Left lung (tissue), 10 donors: ENCODE results near the gene IGSF9. TPM values are rescaled to one million over a fixed set of nuclear protein-coding genes. Genes with fewer than 3 reads are reported as not detected.

ENCODE experiments used
- ATAC-seq: fragments of 200-7000 bp; cut with Tn5 transposase; one replicate; pipeline ENCODE4 v1.9.1; 2020; ENCODE audit warnings: moderate library complexity
- DNase-seq, 4 donors: peaks; one replicate each; pipeline ENCODE4 v3.0.0-alpha.2; 2013 to 2020
- H3K27ac ChIP-seq, 2 donors: fragments of 200-600 bp; sonication (generic) in 1 of 2; one replicate each; pipeline versions ENCODE4 v1.5.0 to v1.8.0; 2020 to 2021
- H3K27me3 ChIP-seq, 2 donors: fragments of 200-600 bp; sonication (generic) in 1 of 2; one replicate each; pipeline versions ENCODE4 v1.5.0 to v1.8.0; 2020 to 2021
- H3K36me3 ChIP-seq, 2 donors: fragments of 200-600 bp; sonication (generic) in 1 of 2; one replicate each; pipeline versions ENCODE4 v1.5.0 to v1.8.0; 2020 to 2021
- H3K4me1 ChIP-seq, 2 donors: fragments of 200-600 bp; one replicate each; pipeline ENCODE4 v1.8.0; 2021
- H3K4me3 ChIP-seq, 2 donors: fragments of 200-600 bp; sonication (generic) in 1 of 2; one replicate each; pipeline versions ENCODE4 v1.5.0 to v1.8.0; 2020 to 2021; ENCODE audit warnings: mild to moderate bottlenecking in 1 of 2
- H3K9me3 ChIP-seq, 2 donors: fragments of 200-600 bp; sonication (generic) in 1 of 2; one replicate each; pipeline versions ENCODE4 v1.5.0 to v1.8.0; 2020 to 2021
- CTCF ChIP-seq, 2 donors: fragments of 200-600 bp; sonication (generic) in 1 of 2; IDR thresholded peaks; one replicate each; pipeline versions ENCODE4 v1.5.0 to v1.8.0; 2021; ENCODE audit warnings: antibody characterized with exemption in 2 of 2
- intact Hi-C, 2 donors: fragments of 100-400 bp; cut with DNase I; formaldehyde crosslinking; loops; one replicate each; pipeline versions ENCODE4 v1.11.2 to v1.14.2; 2022
- polyA plus RNA-seq, 6 donors: library from polyadenylated mRNA; unstranded; fragments of 120-200 nt; gene quantifications; one replicate each; pipeline ENCODE4 v1.2.1, GENCODE V29; 2013; ENCODE audit not compliant: insufficient read length in 6 of 6
- total RNA-seq, 2 donors: library from RNA; stranded (reverse); fragmentation: NEBNext Ultra II Directional; extraction: Animal tissue kit (Norgen Biotek cat#: 25700); gene quantifications; one replicate each; pipeline ENCODE4 v1.2.1, GENCODE V29; 2021
- donor health status: DM: no; HTN: yes; CAD: no.
- donor health status: DM: no; HTN: no; CAD: no.

Gene IGSF9
- total and polyA plus RNA-seq, 8 donors, result 2.8 to 16.9 (median 13.6) TPM

- peaks cover 0 to 27% of the 10 kb centered on the region in 2 donors for H3K27me3 ChIP-seq
- no peak for TF ChIP-seq CTCF (IDR thresholded peaks at IDR 0.05)
- H3K27ac ChIP-seq, result no peak overlapping the region
- DNase-seq (no peak), ATAC-seq (no peak)
- intact Hi-C loops, result no loop called here
- H3K4me3 ChIP-seq, result no peak overlapping the region
- no peaks in the 10 kb centered on the region for H3K4me1 ChIP-seq
- no peaks in the 10 kb centered on the region for H3K36me3 ChIP-seq
- H3K9me3 ChIP-seq, result no peaks in the 10 kb centered on the region
These were observed 32.1 kb upstream of the IGSF9 start for GRCh38 chr1:159977364-159978106.

GRCh38 chr1:159974350-159974965 is 29.0 kb upstream of the IGSF9 start:
- no peaks in the 10 kb centered on the region for H3K4me1 ChIP-seq
- TF ChIP-seq CTCF (IDR thresholded peaks at IDR 0.05), result no peak
- no peak overlapping the region for H3K27ac ChIP-seq
- DNase-seq, result no peak
- H3K4me3 ChIP-seq, result no peak overlapping the region
- intact Hi-C loops, result no loop called here
- no peaks in the 10 kb centered on the region for H3K36me3 ChIP-seq
- no peaks in the 10 kb centered on the region for H3K9me3 ChIP-seq
- peaks cover 0 to 27% of the 10 kb centered on the region in 2 donors for H3K27me3 ChIP-seq
- ATAC-seq, result no peak

- no peak overlapping the region for H3K27ac ChIP-seq
- ATAC-seq, result no peak
- TF ChIP-seq CTCF (IDR thresholded peaks at IDR 0.05), result no peak
- peaks cover 0 to 31% of the 10 kb centered on the region in 2 donors for H3K27me3 ChIP-seq
- intact Hi-C loops, result no loop called here
- no peaks in the 10 kb centered on the region for H3K36me3 ChIP-seq
- H3K4me3 ChIP-seq, result no peak overlapping the region
- no peaks in the 10 kb centered on the region for H3K4me1 ChIP-seq
- H3K9me3 ChIP-seq, result no peaks in the 10 kb centered on the region
- no peak for DNase-seq
These were observed 28.0 kb upstream of the IGSF9 start for GRCh38 chr1:159973350-159973940.

GRCh38 chr1:159972443-159973205 is 27.2 kb upstream of the IGSF9 start:
- Histone ChIP-seq H3K36me3 (no peaks in the 10 kb centered on the region), H3K4me1 (no peaks in the 10 kb centered on the region), H3K27me3 (peaks cover 0 to 34% of the 10 kb centered on the region in 2 donors), H3K27ac (no peak overlapping the region), H3K4me3 (no peak overlapping the region), H3K9me3 (no peaks in the 10 kb centered on the region)
- no peak for TF ChIP-seq CTCF (IDR thresholded peaks at IDR 0.05)
- ATAC-seq (no peak), DNase-seq (no peak)
- intact Hi-C loops, result no loop called here
